HepG2 (cell line): ENCODE results near the gene NEURL4. TPM values are rescaled to one million over a fixed set of nuclear protein-coding genes. Genes with fewer than 3 reads are reported as not detected.

ENCODE experiments used
- CCDC6 ChIP-seq: sonication (generic); formaldehyde crosslinking; IDR thresholded peaks from 2 replicates; pipeline ENCODE4 v1.8.1; 2022; ENCODE audit warnings: mild to moderate bottlenecking, missing genetic modification reagents, moderate library complexity
- ELF1 ChIP-seq: sonication (generic); formaldehyde crosslinking; IDR thresholded peaks from 2 replicates; pipeline ENCODE4 v1.4.0; 2020; ENCODE audit warnings: missing genetic modification reagents
- IKZF4 ChIP-seq: sonication (generic); formaldehyde crosslinking; IDR thresholded peaks from 2 replicates; pipeline ENCODE4 v1.5.1; 2020; ENCODE audit warnings: borderline replicate concordance, mild to moderate bottlenecking, low read depth, missing genetic modification reagents; ENCODE audit errors: not compliant biosample characterization
- JDP2 ChIP-seq: sonication (generic); formaldehyde crosslinking; IDR thresholded peaks from 2 replicates; pipeline ENCODE4 v1.8.1; 2022; ENCODE audit warnings: missing genetic modification reagents, borderline replicate concordance
- MIER2 ChIP-seq: IDR thresholded peaks from 2 replicates; pipeline ENCODE4 v1.6.1; 2016; ENCODE audit warnings: missing biosample characterization, missing genetic modification reagents
- NFRKB ChIP-seq: fragments of 450-650 bp; IDR thresholded peaks from 2 replicates; pipeline ENCODE4 v1.6.1; 2017
- RBAK ChIP-seq: sonication (generic); formaldehyde crosslinking; IDR thresholded peaks from 2 replicates; pipeline ENCODE4 v1.5.1; 2020; ENCODE audit warnings: mild to moderate bottlenecking, missing genetic modification reagents
- SOX5 ChIP-seq: IDR thresholded peaks from 2 replicates; pipeline ENCODE4 v1.6.1; 2016; ENCODE audit warnings: borderline replicate concordance
- SP140L ChIP-seq: sonication (generic); formaldehyde crosslinking; IDR thresholded peaks from 2 replicates; pipeline ENCODE4 v1.4.0; 2020; ENCODE audit warnings: missing genetic modification reagents, borderline replicate concordance
- YEATS2 ChIP-seq: sonication (generic); formaldehyde crosslinking; IDR thresholded peaks from 2 replicates; pipeline ENCODE4 v1.4.0; 2020; ENCODE audit warnings: missing genetic modification reagents, borderline replicate concordance
- ZGPAT ChIP-seq: IDR thresholded peaks from 2 replicates; pipeline ENCODE4 v1.6.1; 2016; ENCODE audit warnings: mild to moderate bottlenecking
- ZNF256 ChIP-seq: sonication (generic); formaldehyde crosslinking; conservative IDR thresholded peaks from 2 replicates; pipeline ENCODE4 v1.4.0; 2020; ENCODE audit warnings: missing genetic modification reagents
- ZNF276 ChIP-seq: sonication (generic); formaldehyde crosslinking; IDR thresholded peaks from 2 replicates; pipeline ENCODE4 v1.4.0; 2020; ENCODE audit warnings: mild to moderate bottlenecking, low read depth, missing genetic modification reagents
- ZNF552 ChIP-seq: sonication (generic); formaldehyde crosslinking; IDR thresholded peaks from 2 replicates; pipeline ENCODE4 v1.9.0; 2022; ENCODE audit warnings: missing genetic modification reagents, mild to moderate bottlenecking, borderline replicate concordance
- polyA plus RNA-seq, 8 experiments: library from polyadenylated mRNA; depleted of rRNA in 3 of 8; stranded (reverse) in 7 of 8; unstranded in 1 of 8; fragments of >200 nt; fragmentation: Illumina TruSeq in 4 of 8; extraction: Trizol in 4 of 8; gene quantifications; 2 replicates each; pipeline versions ENCODE4 v1.2.1 to v1.2.3, GENCODE V29; 2011 to 2016; ENCODE audit warnings: low read depth in 4 of 8, missing spikeins in 1 of 8, mixed read lengths in 1 of 8; ENCODE audit not compliant: insufficient read depth in 1 of 8
- total RNA-seq, 5 experiments: library from RNA; depleted of rRNA; stranded (reverse); fragments of >200 nt; fragmentation: Illumina TruSeq; extraction: Trizol; gene quantifications; 2 replicates each; pipeline ENCODE4 v1.2.3, GENCODE V29; 2016; ENCODE audit warnings: low read depth in 1 of 5
- TF ChIP-seq, protein P1 (sequence below): sonication (generic); formaldehyde crosslinking; IDR thresholded peaks from 2 replicates; pipeline ENCODE4 v1.4.0; 2020; ENCODE audit warnings: missing genetic modification reagents, mild to moderate bottlenecking, borderline replicate concordance
- TF ChIP-seq, protein P2 (sequence below): sonication (generic); formaldehyde crosslinking; IDR thresholded peaks from 2 replicates; pipeline ENCODE4 v1.9.0; 2021; ENCODE audit warnings: missing genetic modification reagents, borderline replicate concordance
- TF ChIP-seq, protein P3 (sequence below): IDR thresholded peaks from 2 replicates; pipeline ENCODE4 v1.6.1; 2016; ENCODE audit warnings: missing compliant biosample characterization, missing genetic modification reagents, borderline replicate concordance

NEURL4 gene
- total and polyA plus RNA-seq, 2 of the 13 experiments (the other 11 are each of a cell fraction or from before 2014, with no cell fraction given): 14.8 to 15.7 TPM

DNA sequence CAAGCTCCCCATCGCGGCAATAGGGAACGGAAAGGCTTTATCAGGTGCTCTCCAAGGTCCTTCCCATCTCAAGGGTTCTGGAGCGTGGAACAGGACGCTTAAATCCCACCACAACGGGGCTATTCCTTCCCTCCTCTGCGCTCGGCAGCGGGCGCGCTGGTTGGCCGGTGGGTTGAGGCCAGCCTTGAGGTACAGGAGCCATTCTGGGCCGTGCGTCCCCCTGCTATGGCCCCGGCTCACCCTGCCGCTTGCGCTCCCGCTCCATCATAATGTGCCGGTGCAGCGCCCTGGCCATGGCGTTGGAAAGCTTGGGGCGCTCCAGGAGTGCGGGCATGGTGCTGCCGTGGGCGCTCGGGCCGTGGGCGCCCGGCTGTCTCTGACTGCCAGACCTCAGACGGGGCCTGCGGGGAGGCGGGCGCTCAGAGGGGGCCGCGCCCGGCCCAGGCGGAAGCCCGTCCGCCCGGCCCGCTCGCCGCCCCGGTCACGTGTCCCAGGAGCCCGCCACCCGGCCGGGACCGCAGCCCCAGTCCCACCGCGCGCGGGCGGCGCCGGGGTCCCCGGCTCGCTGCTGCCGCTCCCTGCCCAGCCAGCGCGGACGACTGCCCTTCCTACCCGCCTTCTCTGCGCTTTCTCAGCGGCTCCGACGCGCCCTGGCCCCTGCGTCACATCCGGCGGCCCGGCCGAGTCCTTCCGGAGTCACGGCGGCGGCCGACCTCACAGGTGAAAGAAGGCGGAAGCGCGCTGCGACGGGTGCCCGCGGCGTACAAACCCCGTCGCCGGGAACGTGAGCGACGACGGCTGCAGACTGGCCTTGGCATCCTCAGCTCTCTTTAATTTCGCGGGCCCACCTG lies 14.2 kb downstream of the NEURL4 start, which contains the start of gene GPS2 (continued):
- TF ChIP-seq ZNF276 (CRISPR knock-in tag) (0 out of 2 replicates have a peak, but pooled peaks have one; percentile 19), ZNF552 (CRISPR knock-in tag) (0 out of 2 replicates have a peak, but pooled peaks have one; percentile 32), NFRKB (no peak), SOX5 (CRISPR knock-in tag) (peak; percentile 39; the same call in 1 of the 2 replicates), JDP2 (CRISPR knock-in tag) (peak; percentile 42; the same call in 1 of the 2 replicates), ZNF256 (0 out of 2 replicates have a peak, but pooled peaks have one; percentile 28), MIER2 (CRISPR knock-in tag) (peak; percentile 86), ZGPAT (CRISPR knock-in tag) (peak; percentile 85), ELF1 (CRISPR knock-in tag) (peak; percentile 99), CCDC6 (CRISPR knock-in tag) (peak; percentile 80), IKZF4 (no peak), SP140L (CRISPR knock-in tag) (no peak), YEATS2 (peak; percentile 89), RBAK (CRISPR knock-in tag) (no peak)
- TF ChIP-seq, protein P1, sequence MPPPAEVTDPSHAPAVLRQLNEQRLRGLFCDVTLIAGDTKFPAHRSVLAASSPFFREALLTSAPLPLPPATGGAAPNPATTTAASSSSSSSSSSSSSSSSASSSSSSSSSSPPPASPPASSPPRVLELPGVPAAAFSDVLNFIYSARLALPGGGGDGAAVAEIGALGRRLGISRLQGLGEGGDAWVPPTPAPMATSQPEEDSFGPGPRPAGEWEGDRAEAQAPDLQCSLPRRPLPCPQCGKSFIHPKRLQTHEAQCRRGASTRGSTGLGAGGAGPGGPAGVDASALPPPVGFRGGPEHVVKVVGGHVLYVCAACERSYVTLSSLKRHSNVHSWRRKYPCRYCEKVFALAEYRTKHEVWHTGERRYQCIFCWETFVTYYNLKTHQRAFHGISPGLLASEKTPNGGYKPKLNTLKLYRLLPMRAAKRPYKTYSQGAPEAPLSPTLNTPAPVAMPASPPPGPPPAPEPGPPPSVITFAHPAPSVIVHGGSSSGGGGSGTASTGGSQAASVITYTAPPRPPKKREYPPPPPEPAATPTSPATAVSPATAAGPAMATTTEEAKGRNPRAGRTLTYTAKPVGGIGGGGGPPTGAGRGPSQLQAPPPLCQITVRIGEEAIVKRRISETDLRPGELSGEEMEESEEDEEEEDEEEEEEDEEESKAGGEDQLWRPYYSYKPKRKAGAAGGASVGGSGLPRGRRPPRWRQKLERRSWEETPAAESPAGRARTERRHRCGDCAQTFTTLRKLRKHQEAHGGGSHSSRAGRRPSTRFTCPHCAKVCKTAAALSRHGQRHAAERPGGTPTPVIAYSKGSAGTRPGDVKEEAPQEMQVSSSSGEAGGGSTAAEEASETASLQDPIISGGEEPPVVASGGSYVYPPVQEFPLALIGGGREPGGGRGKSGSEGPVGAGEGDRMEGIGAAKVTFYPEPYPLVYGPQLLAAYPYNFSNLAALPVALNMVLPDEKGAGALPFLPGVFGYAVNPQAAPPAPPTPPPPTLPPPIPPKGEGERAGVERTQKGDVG: 0 out of 2 replicates have a peak, but pooled peaks have one; percentile 65
- TF ChIP-seq, protein P2, sequence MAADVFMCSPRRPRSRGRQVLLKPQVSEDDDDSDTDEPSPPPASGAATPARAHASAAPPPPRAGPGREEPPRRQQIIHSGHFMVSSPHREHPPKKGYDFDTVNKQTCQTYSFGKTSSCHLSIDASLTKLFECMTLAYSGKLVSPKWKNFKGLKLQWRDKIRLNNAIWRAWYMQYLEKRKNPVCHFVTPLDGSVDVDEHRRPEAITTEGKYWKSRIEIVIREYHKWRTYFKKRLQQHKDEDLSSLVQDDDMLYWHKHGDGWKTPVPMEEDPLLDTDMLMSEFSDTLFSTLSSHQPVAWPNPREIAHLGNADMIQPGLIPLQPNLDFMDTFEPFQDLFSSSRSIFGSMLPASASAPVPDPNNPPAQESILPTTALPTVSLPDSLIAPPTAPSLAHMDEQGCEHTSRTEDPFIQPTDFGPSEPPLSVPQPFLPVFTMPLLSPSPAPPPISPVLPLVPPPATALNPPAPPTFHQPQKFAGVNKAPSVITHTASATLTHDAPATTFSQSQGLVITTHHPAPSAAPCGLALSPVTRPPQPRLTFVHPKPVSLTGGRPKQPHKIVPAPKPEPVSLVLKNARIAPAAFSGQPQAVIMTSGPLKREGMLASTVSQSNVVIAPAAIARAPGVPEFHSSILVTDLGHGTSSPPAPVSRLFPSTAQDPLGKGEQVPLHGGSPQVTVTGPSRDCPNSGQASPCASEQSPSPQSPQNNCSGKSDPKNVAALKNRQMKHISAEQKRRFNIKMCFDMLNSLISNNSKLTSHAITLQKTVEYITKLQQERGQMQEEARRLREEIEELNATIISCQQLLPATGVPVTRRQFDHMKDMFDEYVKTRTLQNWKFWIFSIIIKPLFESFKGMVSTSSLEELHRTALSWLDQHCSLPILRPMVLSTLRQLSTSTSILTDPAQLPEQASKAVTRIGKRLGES: 0 out of 2 replicates have a peak, but pooled peaks have one; percentile 23
- TF ChIP-seq, protein P3, sequence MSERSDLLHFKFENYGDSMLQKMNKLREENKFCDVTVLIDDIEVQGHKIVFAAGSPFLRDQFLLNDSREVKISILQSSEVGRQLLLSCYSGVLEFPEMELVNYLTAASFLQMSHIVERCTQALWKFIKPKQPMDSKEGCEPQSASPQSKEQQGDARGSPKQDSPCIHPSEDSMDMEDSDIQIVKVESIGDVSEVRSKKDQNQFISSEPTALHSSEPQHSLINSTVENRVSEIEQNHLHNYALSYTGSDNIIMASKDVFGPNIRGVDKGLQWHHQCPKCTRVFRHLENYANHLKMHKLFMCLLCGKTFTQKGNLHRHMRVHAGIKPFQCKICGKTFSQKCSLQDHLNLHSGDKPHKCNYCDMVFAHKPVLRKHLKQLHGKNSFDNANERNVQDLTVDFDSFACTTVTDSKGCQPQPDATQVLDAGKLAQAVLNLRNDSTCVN (CRISPR knock-in tag): peak; percentile 61
